Heart right ventricle (tissue), 16 donors: ENCODE data around the gene YTHDC1. TPM values are rescaled to one million over a fixed set of nuclear protein-coding genes. Genes with fewer than 3 reads are reported as not detected.

Experiments used
- ATAC-seq, 8 donors: fragments of 200-7000 bp; cut with Tn5 transposase; one replicate each; pipeline ENCODE4 v1.9.1; 2020; ENCODE audit warnings: mild to moderate bottlenecking in 8 of 8, moderate library complexity in 8 of 8, moderate number of reproducible peaks in 1 of 8
- DNase-seq, 2 donors: peaks; one replicate each; pipeline ENCODE4 v3.0.0-alpha.2; 2020
- H3K27ac ChIP-seq, 10 donors: fragments of 200-600 bp; sonication (generic) in 2 of 10; one replicate each; pipeline versions ENCODE4 v1.5.0 to v1.8.0; 2020 to 2022; ENCODE audit warnings: mild to moderate bottlenecking in 3 of 10
- H3K27me3 ChIP-seq, 7 donors: fragments of 200-600 bp; one replicate each; pipeline ENCODE4 v1.8.0; 2021 to 2022; ENCODE audit warnings: mild to moderate bottlenecking in 2 of 7
- H3K36me3 ChIP-seq, 9 donors: fragments of 200-600 bp; sonication (generic) in 1 of 9; one replicate each; pipeline versions ENCODE4 v1.5.0 to v1.8.0; 2020 to 2022; ENCODE audit warnings: mild to moderate bottlenecking in 2 of 9
- H3K4me1 ChIP-seq, 9 donors: fragments of 200-600 bp; sonication (generic) in 1 of 9; one replicate each; pipeline versions ENCODE4 v1.5.0 to v1.8.0; 2020 to 2022; ENCODE audit warnings: mild to moderate bottlenecking in 4 of 9
- H3K4me3 ChIP-seq, 10 donors: fragments of 200-600 bp; sonication (generic) in 2 of 10; one replicate each; pipeline versions ENCODE4 v1.5.0 to v1.8.0; 2020 to 2022; ENCODE audit warnings: mild to moderate bottlenecking in 7 of 10, moderate library complexity in 2 of 10
- H3K9me3 ChIP-seq, 11 donors: fragments of 200-600 bp in 10 of 11; sonication (generic) in 2 of 11; one replicate each; pipeline versions ENCODE4 v1.5.0 to v1.8.0; 2013 to 2022; ENCODE audit warnings: mild to moderate bottlenecking in 2 of 11, control low read depth in 1 of 11, moderate library complexity in 1 of 11
- WGBS, 2 donors: extraction: QIAGEN DNeasy Blood & Tissue Kit; methylation state at CpG; one replicate each; pipeline ENCODE4 v1.1.7; 2013; ENCODE audit warnings: inconsistent platforms in 1 of 2; 5-methylcytosine and 5-hydroxymethylcytosine counted together
- intact Hi-C, 10 donors: fragments of 100-400 bp; cut with DNase I; formaldehyde crosslinking; loops; one replicate each; pipeline versions ENCODE4 v1.11.1 to v1.14.2; 2022
- polyA plus RNA-seq, 2 donors: library from polyadenylated mRNA; stranded (reverse); fragments of 200-250 nt; gene quantifications; one replicate each; pipeline ENCODE4 v1.2.3, GENCODE V29; 2013
- total RNA-seq, 10 donors: library from RNA; stranded (reverse); fragmentation: NEBNext Ultra II Directional in 3 of 10; extraction: Animal tissue kit (Norgen Biotek cat#: 25700) in 3 of 10; gene quantifications; one replicate each; pipeline versions ENCODE4 v1.2.1 to v1.2.4, GENCODE V29; 2021 to 2023
- TF ChIP-seq, protein P1 (sequence below), 9 donors: fragments of 200-600 bp; sonication (generic) in 2 of 9; IDR thresholded peaks; one replicate each; pipeline versions ENCODE4 v1.5.0 to v1.8.0; 2021 to 2022; ENCODE audit warnings: antibody characterized with exemption in 9 of 9, mild to moderate bottlenecking in 5 of 9, moderate library complexity in 1 of 9
- donor health status: Arrhythmogenic right ventricular cardiomyopathy.
- donor health status: ischemic (EF 13 %, LVEDD 7.1; RV severe dilation, severe dysfunction).
- donor health status: healthy with polysubstance abuse.
- donor health status: DM: no; HTN: yes; CAD: no.
- donor health status: DM: no; HTN: no; CAD: no.
- donor health status: ischemic (EF 25% LVEDD 6.9; RV normal size, moderate dysfunction).
- donor health status: ischemic (EF 25% LVEDD 5.7; RV mildly dilated, moderate dysfunction).
- donor health status: healthy.
- donor health status: DM: yes; HTN: yes; CAD: no.
- donor health status: Ischemic cardiomyopathy.
- donor health status: ischemic (EF 35%, LVEDD 5.7; RV mildly dilated, moderate dysfunction).
- donor health status: nonischemic (EF 11% LVEDD 7.7; RV severe dilation, severe dysfunction).
- donor health status: DM: yes; HTN: yes; CAD: no.
- donor health status: PGD.
- donor health status: ischemic (EF 29% LVEDD 5.4; RV normal size, mild dysfunction).
- donor health status: nonischemic (EF 23%, LVEDD 6.1; RV moderate dilation, normal function).

YTHDC1 gene
- total and polyA plus RNA-seq, 12 donors, result 19.8 to 65.0 (median 51.4) TPM

DNA sequence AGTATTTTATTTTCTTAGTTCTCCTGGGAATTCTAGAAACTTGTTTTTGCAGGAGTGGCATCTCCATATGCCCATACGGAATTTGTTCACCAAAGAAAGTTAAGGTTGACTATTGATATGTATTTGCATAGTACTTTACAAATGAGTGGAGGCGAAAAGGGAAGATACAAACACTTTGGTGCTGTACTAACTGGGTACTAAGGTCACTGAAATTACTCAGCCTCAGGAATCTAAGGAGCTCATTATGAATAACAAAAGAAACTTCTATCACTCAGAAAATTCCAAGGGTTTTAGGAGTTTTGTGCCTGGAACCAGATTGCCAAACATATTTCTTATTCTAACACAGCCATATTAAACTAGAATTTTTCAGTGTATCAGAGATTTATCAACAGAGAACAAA is 77.0 kb downstream of the YTHDC1 start:
- Histone ChIP-seq H3K4me3 (no peak overlapping the region), H3K27me3 (peaks cover 0 to 17% (median 0%) of the 10 kb centered on the region in 7 donors), H3K9me3 (no peaks in the 10 kb centered on the region), H3K4me1 (peaks cover 0 to 7% (median 0%) of the 10 kb centered on the region in 9 donors), H3K36me3 (no peaks in the 10 kb centered on the region), H3K27ac (no peak overlapping the region)
- TF ChIP-seq, protein P1, sequence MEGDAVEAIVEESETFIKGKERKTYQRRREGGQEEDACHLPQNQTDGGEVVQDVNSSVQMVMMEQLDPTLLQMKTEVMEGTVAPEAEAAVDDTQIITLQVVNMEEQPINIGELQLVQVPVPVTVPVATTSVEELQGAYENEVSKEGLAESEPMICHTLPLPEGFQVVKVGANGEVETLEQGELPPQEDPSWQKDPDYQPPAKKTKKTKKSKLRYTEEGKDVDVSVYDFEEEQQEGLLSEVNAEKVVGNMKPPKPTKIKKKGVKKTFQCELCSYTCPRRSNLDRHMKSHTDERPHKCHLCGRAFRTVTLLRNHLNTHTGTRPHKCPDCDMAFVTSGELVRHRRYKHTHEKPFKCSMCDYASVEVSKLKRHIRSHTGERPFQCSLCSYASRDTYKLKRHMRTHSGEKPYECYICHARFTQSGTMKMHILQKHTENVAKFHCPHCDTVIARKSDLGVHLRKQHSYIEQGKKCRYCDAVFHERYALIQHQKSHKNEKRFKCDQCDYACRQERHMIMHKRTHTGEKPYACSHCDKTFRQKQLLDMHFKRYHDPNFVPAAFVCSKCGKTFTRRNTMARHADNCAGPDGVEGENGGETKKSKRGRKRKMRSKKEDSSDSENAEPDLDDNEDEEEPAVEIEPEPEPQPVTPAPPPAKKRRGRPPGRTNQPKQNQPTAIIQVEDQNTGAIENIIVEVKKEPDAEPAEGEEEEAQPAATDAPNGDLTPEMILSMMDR (IDR thresholded peaks at IDR 0.05), result no peak
- intact Hi-C loops, result loop anchor here in 6 of 10 donors (2.0 to 5.0 kb wide), 3 partner anchors 102 to 104 kb away; no protein-coding TSS in a partner anchor
- ATAC-seq (no peak), DNase-seq (no peak)
- 80 to 90% methylated on average over 2 of the region's 2 CpGs for WGBS, 2 donors

DNA sequence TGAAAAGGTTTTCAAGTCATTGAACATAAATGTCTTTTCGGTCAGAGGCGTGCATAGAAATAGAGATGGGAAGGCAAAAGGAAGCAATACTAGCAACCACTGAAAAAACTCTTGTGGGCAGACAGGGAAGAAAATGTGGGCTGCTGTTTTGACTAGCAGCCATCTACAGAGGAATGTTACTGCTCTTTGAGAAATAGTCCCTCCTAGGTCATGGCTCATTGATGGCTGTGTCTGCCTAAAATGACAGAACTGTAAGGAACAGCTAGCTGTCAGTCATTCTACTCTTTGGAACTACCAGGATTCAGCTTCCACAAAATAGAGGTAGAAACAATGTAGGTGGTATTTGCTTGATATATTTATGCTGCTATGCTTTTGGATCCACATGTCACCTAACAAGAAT is 77.5 kb downstream of the YTHDC1 start:
- no peak for DNase-seq
- WGBS, 2 donors, result 37 to 39% methylated on average over 2 of the region's 2 CpGs
- H3K27me3 ChIP-seq, result peaks cover 0 to 17% (median 0%) of the 10 kb centered on the region in 7 donors
- H3K36me3 ChIP-seq, result no peaks in the 10 kb centered on the region
- no peak for ATAC-seq
- peaks cover 0 to 7% (median 0%) of the 10 kb centered on the region in 9 donors for H3K4me1 ChIP-seq
- intact Hi-C loops, result loop anchor here in 6 of 10 donors (2.0 to 5.0 kb wide), 3 partner anchors 102 to 105 kb away; no protein-coding TSS in a partner anchor
- no peak overlapping the region for H3K27ac ChIP-seq
- no peaks in the 10 kb centered on the region for H3K9me3 ChIP-seq
- peak overlapping the region in 6 of 10 donors; percentile 10 to 31 (median 28) for H3K4me3 ChIP-seq
- TF ChIP-seq, protein P1 (IDR thresholded peaks at IDR 0.05), result no peak

DNA sequence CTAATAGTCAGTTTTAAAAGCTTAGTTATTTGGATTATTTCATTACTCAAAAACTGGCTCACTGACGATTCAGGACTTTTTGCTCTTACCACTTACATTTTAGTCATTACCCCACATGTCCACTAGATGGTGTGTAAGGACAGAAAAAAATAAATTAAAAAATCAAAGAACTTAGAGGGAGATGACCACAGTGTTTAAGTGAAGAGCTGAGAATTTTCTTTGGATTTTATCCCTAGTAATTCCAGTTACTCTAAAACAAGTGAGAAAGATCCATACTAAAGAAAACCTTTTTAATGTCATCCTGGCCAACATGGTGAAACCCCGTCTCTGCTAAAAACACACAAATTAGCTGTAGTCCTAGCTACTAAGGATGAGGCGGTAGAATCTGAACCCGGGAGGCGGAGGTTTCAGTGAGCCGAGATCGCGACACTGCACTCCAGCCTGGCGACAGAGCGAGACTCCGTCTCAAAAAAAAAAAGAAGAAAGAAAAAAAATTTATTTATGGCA is 78.0 kb downstream of the YTHDC1 start:
- DNase-seq, result no peak
- intact Hi-C loops, result loop anchor here (1.0 to 5.0 kb wide), 4 partner anchors 103 to 105 kb away; no protein-coding TSS in a partner anchor

DNA sequence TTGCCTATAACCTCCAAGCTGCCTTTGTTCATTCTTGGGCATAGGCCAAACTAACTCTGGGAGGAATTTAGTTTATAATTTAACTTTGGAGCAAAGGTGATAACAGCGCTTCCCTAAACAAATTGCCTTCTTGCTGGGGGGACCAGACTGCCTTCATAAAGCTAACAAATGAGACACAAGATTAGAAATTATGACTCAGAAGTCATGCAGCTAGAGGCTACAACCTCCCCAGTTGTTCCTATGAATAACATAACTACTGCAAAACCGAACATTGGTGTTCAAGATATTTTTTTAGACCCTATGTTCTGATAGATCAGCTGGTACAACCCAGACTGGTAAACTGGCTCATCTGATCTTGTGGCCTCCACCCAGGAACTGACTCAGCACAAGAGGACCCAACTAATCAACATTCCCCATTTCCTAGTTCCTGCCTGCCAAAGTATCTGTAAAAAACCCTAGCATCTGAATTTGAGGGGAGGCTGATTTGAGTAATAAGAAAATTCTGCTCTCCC is 82.4 kb downstream of the YTHDC1 start:
- 57 to 84% methylated on average over 2 of the region's 2 CpGs for WGBS, 2 donors
- Histone ChIP-seq H3K4me1 (peaks cover 0 to 6% (median 0%) of the 10 kb centered on the region in 9 donors), H3K9me3 (no peaks in the 10 kb centered on the region), H3K4me3 (no peak overlapping the region), H3K36me3 (no peaks in the 10 kb centered on the region), H3K27ac (no peak overlapping the region), H3K27me3 (peaks cover 0 to 7% (median 0%) of the 10 kb centered on the region in 7 donors)
- no peak for ATAC-seq
- no peak for DNase-seq
- intact Hi-C loops, result no loop called here
- TF ChIP-seq, protein P1 (IDR thresholded peaks at IDR 0.05), result no peak

More for the DNA sequence above, 78.0 kb downstream of the YTHDC1 start:
- Histone ChIP-seq H3K4me3 (peak overlapping the region in 6 of 10 donors; percentile 10 to 31 (median 28)), H3K27ac (no peak overlapping the region), H3K4me1 (peaks cover 0 to 7% (median 0%) of the 10 kb centered on the region in 9 donors), H3K36me3 (no peaks in the 10 kb centered on the region), H3K9me3 (no peaks in the 10 kb centered on the region), H3K27me3 (peaks cover 0 to 17% (median 0%) of the 10 kb centered on the region in 7 donors)
- TF ChIP-seq, protein P1 (IDR thresholded peaks at IDR 0.05), result peak; percentile 66 to 82 (median 79)
- peak in 5 of 8 donors; percentile 7 to 61 (median 50) for ATAC-seq
- 11 to 19% methylated on average over 11 of the region's 11 CpGs for WGBS, 2 donors
